ENCODE results near the gene FAM227B. TPM values are rescaled to one million over a fixed set of nuclear protein-coding genes. Genes with fewer than 3 reads are reported as not detected.
"Not testable (repeated sequence)": the region's sequence is repeated elsewhere in the genome, so short reads cannot be mapped to it uniquely, and the experiment has no call there.

FAM227B gene
- total RNA-seq, 1 experiment from 2014 or later: 1.9 TPM

DNA sequence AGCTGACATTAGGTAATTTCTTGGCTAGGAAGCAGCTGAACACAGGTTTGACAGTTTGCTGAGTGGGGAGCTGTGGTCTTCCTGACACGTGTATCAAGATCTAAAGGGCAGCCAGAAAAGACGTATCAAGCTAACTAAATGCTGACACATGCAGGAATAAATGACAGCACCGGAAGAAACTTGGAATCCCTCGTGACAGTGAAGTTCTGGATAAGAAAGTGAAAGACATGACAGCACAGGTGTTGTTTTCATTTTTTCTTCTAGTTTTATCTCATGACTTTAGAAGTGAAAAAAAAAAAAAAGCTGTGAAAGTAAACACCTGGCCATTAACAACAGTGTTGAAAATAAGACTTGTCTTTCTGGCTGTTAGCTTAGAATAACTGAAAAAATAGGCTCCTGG lies 148.9 kb downstream of the FAM227B start:
- no peaks in the 10 kb centered on the region for H3K9me3 Mint-ChIP-seq (ENCODE audit: low read depth, unreplicated experiment)
- DNase-seq: no peak
- no peaks in the 10 kb centered on the region for H3K4me1 Mint-ChIP-seq (ENCODE audit: low read depth, unreplicated experiment)
- H3K4me3 Mint-ChIP-seq (ENCODE audit: low read depth, unreplicated experiment): no peak overlapping the region
- intact Hi-C loops (cut with micrococcal nuclease; ENCODE audit: unreplicated experiment): no loop called here
- no TSS peak for BruUV-seq (replicated peaks)
- H3K27me3 Mint-ChIP-seq (ENCODE audit: unreplicated experiment): no peaks in the 10 kb centered on the region
- no peak overlapping the region for H3K27ac Mint-ChIP-seq (ENCODE audit: unreplicated experiment)
- no peaks in the 10 kb centered on the region for H3K36me3 Mint-ChIP-seq (ENCODE audit: insufficient read depth, unreplicated experiment)
- CTCF ChIA-PET: no interaction called here
- TF ChIP-seq, protein P1, sequence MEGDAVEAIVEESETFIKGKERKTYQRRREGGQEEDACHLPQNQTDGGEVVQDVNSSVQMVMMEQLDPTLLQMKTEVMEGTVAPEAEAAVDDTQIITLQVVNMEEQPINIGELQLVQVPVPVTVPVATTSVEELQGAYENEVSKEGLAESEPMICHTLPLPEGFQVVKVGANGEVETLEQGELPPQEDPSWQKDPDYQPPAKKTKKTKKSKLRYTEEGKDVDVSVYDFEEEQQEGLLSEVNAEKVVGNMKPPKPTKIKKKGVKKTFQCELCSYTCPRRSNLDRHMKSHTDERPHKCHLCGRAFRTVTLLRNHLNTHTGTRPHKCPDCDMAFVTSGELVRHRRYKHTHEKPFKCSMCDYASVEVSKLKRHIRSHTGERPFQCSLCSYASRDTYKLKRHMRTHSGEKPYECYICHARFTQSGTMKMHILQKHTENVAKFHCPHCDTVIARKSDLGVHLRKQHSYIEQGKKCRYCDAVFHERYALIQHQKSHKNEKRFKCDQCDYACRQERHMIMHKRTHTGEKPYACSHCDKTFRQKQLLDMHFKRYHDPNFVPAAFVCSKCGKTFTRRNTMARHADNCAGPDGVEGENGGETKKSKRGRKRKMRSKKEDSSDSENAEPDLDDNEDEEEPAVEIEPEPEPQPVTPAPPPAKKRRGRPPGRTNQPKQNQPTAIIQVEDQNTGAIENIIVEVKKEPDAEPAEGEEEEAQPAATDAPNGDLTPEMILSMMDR (IDR thresholded peaks at IDR 0.05; ENCODE audit: unreplicated experiment): no peak

DNA sequence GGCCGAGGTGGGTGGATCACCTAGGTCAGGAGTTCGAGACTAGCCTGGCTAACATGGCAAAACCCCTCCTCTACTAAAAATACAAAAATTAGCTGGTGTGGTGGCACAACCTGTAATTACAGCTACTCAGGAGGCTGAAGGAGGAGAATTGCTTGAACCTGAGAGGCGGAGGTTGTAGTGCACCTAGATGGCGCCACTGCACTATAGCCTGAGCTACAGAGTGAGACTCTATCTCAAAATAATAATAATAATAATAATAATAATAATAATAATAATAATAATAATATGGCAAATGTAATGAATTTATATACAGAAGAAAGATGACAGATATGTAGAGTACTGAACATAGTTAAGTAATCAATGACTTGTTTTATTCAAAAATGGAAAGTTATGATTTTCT lies 149.4 kb downstream of the FAM227B start:
- H3K9me3 Mint-ChIP-seq (ENCODE audit: low read depth, unreplicated experiment); H3K27me3 Mint-ChIP-seq (ENCODE audit: unreplicated experiment); BruUV-seq (replicated peaks); H3K27ac Mint-ChIP-seq (ENCODE audit: unreplicated experiment); H3K4me3 Mint-ChIP-seq (ENCODE audit: low read depth, unreplicated experiment); H3K4me1 Mint-ChIP-seq (ENCODE audit: low read depth, unreplicated experiment); H3K36me3 Mint-ChIP-seq (ENCODE audit: insufficient read depth, unreplicated experiment); intact Hi-C loops (cut with micrococcal nuclease; ENCODE audit: unreplicated experiment): not testable (repeated sequence)
- CTCF ChIA-PET: interaction anchor here (0.7 kb wide), 2 partner anchors 159 to 215 kb away, joined by 3 read pairs; no protein-coding TSS in a partner anchor
- peak; percentile 9 for DNase-seq

DNA sequence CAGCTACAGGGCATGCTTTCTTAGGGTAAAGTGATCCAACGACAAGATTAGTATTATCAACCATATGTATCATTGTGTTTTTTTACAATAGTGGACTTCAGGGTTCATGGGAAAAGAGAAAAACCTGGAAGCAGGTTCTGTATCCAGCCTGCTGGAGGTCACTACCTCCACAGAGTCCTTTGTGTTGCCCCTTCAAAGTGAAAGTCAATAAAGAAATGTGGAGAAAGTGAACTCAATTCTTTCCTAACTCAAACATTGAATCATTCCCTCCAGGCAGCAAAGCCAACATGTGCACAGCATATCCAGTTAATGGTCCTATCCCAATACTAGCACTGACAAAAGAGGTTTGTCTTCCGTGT lies 152.2 kb downstream of the FAM227B start:
- Mint-ChIP-seq H3K9me3 (ENCODE audit: low read depth, unreplicated experiment) (no peaks in the 10 kb centered on the region), H3K4me3 (ENCODE audit: low read depth, unreplicated experiment) (no peak overlapping the region)
- no TSS peak for BruUV-seq (replicated peaks)

DNA sequence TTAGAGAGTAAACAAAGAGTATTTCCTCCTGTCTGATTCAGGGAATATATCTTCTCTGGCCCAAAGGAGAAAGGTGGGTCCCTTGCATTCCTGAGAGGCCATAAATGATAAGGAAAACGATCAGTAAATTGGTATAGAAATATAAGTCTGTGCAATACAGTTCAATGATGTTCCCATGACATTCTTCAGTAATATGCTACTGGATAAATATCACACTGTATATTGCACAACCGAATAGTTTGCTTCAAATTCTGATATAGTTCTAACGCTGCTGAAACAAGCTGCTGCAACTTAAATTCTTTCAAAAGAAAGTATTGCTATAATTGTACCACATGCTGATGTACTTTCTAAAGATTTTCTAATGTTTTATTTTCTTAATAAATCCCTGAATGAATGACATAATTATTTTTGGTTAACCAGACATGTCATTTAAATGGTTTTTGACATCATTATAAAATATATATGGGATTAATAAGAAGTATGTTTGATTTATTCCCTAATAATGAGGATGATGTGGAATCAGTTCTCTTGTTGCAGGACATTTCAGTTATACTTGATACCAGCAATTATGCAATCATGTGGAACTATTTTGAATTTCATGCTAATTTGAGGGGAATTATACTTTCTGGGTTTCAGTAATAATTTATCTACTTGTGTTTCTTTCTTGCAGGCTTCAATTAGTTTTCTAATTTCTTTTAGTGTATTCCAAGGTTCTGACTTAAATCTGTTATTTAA lies 152.7 kb downstream of the FAM227B start:
- no peak for DNase-seq
- no TSS peak for BruUV-seq (replicated peaks)
- Mint-ChIP-seq H3K9me3 (ENCODE audit: low read depth, unreplicated experiment) (no peaks in the 10 kb centered on the region), H3K27ac (ENCODE audit: unreplicated experiment) (no peak overlapping the region), H3K4me3 (ENCODE audit: low read depth, unreplicated experiment) (no peak overlapping the region), H3K27me3 (ENCODE audit: unreplicated experiment) (no peaks in the 10 kb centered on the region), H3K36me3 (ENCODE audit: insufficient read depth, unreplicated experiment) (no peaks in the 10 kb centered on the region), H3K4me1 (ENCODE audit: low read depth, unreplicated experiment) (no peaks in the 10 kb centered on the region)
- intact Hi-C loops (cut with micrococcal nuclease; ENCODE audit: unreplicated experiment): loop anchor here (10.0 kb wide), 1 partner anchor 537 kb away; no protein-coding TSS in a partner anchor
- CTCF ChIA-PET: no interaction called here
- TF ChIP-seq, protein P1 (IDR thresholded peaks at IDR 0.05; ENCODE audit: unreplicated experiment): no peak

More for the DNA sequence above, 152.2 kb downstream of the FAM227B start:
- CTCF ChIA-PET: no interaction called here
- DNase-seq: no peak
- H3K4me1 Mint-ChIP-seq (ENCODE audit: low read depth, unreplicated experiment): no peaks in the 10 kb centered on the region
- intact Hi-C loops (cut with micrococcal nuclease; ENCODE audit: unreplicated experiment): loop anchor here (10.0 kb wide), 1 partner anchor 536 kb away; no protein-coding TSS in a partner anchor
- no peaks in the 10 kb centered on the region for H3K27me3 Mint-ChIP-seq (ENCODE audit: unreplicated experiment)
- H3K27ac Mint-ChIP-seq (ENCODE audit: unreplicated experiment): no peak overlapping the region
- H3K36me3 Mint-ChIP-seq (ENCODE audit: insufficient read depth, unreplicated experiment): no peaks in the 10 kb centered on the region
- TF ChIP-seq, protein P1 (IDR thresholded peaks at IDR 0.05; ENCODE audit: unreplicated experiment): no peak

DNA sequence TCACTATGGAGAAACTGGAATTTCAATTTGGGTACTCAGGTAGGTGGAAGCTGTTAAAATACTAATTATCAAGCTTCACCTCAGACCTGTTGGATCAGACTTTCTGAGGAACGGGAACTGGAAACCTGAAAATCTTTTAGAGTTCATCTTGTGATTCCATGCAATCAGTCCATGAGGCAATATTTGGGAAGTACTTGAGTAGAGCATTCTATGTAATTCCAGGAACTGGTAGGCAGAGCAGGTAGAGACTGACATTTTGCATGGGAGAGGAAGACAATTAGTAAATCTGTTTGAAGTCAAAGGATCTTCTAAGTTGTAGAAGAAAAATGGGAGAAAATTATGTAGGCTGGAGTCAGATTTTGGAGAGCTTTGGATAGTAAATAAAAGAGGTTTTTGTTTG lies 154.5 kb downstream of the FAM227B start:
- H3K4me1 Mint-ChIP-seq (ENCODE audit: low read depth, unreplicated experiment): no peaks in the 10 kb centered on the region
- no peak overlapping the region for H3K27ac Mint-ChIP-seq (ENCODE audit: unreplicated experiment)
- no TSS peak for BruUV-seq (replicated peaks)
- TF ChIP-seq, protein P1 (IDR thresholded peaks at IDR 0.05; ENCODE audit: unreplicated experiment): no peak
- H3K9me3 Mint-ChIP-seq (ENCODE audit: low read depth, unreplicated experiment): no peaks in the 10 kb centered on the region
- intact Hi-C loops (cut with micrococcal nuclease; ENCODE audit: unreplicated experiment): loop anchor here (10.0 kb wide), 1 partner anchor 539 kb away; no protein-coding TSS in a partner anchor
- no peak for DNase-seq
- CTCF ChIA-PET: no interaction called here
- H3K36me3 Mint-ChIP-seq (ENCODE audit: insufficient read depth, unreplicated experiment): no peaks in the 10 kb centered on the region
- H3K4me3 Mint-ChIP-seq (ENCODE audit: low read depth, unreplicated experiment): no peak overlapping the region
- H3K27me3 Mint-ChIP-seq (ENCODE audit: unreplicated experiment): no peaks in the 10 kb centered on the region

Data from Calu3 (cell line).